NCI-H82 treated with DMSO at 0.1 percent for 48 hours (cell line): ENCODE data around the gene MED9.

Experiments used
- DNase-seq: peaks from one replicate; lab custom pipeline; 2025; ENCODE audit not compliant: unreplicated experiment; lab: John Stamatoyannopoulos, UW

The MED9 gene

GRCh38 chr17:17533901-17534441 lies 57.2 kb downstream of the MED9 start:
- no peak for DNase-seq

GRCh38 chr17:17535957-17536356 lies 59.2 kb downstream of the MED9 start:
- no peak for DNase-seq

- no peak for DNase-seq
Observed at GRCh38 chr17:17536702-17537101, 59.9 kb downstream of the MED9 start.

- no peak for DNase-seq
Observed at GRCh38 chr17:17537311-17538099, 60.7 kb downstream of the MED9 start.

DNA sequence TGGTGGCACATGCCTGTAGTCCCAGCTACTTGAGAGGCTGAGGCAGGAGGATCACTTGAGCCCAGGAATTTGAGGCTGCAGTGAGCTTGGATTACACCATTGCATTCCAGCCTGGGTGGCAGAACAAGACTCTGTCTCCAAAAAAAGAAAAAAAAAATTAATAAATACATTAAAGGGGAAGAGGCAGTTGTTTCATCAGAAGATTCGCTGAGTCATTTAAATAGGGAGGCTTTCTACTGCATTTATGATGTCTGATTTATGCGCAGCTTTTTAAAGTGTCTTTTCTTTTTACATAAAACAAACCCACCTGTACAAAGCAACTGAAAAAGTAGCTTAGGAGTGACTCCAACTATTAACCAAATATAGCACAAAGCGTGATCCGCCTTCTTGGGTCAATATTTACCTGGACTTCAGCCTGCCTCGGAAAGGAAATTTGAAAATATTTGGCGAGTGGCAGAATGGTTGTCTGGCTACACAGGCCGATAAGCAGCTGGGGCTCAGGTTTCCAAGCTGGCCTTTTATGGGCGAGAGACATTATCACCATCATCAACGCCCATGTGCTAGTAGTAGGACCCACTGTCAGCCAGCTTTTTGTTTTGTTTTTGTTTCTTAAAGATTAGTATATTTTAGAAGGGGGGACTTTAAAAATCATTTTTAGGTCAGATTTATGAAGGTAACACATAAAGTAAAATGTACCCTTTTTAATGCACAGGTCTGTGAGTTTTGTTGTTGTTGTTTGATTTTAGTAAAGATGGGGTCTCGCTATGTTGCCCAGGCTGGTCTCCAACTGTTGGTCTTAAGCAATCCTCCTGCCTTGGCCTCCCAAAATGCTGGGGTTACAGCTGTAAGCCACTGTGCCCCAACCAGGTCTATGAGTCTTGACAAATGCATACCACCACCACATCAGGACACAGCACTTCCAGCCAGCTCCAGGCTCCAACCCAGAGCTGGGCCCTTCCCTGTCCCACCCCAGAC lies 61.9 kb downstream of the MED9 start:
- no peak for DNase-seq

DNA sequence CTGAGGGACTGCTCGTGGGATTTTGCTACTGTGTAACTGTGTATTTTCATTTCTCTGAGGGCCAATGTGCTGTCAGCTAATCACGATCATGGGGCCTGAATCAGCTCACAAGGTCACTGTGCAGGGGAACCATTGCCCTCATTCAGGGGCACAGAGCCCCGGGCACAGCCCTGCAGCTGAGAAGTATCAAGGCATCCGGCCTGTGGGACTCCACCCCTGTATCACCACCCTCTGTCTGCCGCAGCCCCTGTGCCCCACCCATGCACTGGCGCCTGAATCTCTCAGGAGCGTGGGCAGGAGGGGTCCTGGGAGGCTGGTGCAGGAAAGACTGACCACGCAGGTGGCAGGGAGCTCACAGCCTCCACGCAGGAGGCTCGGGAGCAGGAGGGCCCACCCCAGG lies 62.8 kb downstream of the MED9 start:
- DNase-seq, result no peak

- no peak for DNase-seq
Observed at GRCh38 chr17:17540278-17540906, 63.6 kb downstream of the MED9 start.

DNA sequence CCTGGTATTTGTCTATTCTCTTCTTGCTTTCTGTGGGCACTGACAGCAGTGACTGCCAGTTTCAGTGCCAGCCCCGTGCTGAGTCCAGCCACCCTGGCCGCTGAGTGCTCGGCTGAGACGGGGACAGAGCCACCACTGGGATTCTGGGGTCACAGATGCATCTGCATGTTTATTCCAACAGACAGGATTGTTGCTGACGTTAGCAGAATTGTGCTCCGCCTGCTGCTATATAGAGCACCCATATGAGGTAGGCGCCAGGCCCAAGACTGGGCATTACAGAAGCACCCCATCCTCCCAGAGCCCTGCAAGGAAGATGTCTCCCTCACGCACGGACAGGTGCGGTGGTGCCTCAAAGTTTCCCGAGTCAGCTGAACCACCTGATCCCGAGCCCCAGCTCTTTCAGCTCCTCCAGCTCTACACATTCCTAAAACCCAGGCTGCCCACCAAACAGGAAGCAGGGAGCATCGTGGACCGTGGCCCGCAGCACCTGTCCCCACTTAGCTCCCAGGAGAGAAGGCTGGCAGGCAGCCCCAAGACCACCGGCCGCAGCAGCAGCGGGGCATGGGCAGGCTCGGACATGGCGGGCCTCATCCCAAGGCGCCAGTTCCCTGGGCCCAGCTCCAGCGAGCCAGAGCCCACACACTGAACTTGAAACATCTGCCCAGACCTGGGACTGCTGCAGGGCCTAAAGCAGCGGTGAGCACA lies 64.3 kb downstream of the MED9 start:
- no peak for DNase-seq

GRCh38 chr17:17541640-17542001 lies 64.8 kb downstream of the MED9 start:
- no peak for DNase-seq
